ENCODE measurements around the gene CALM1.

The CALM1 gene

GRCh38 chr14:90375934-90376333 is 20.9 kb upstream of the CALM1 start:
- Mint-ChIP-seq H3K27ac (no peak overlapping the region), H3K36me3 (ENCODE audit: insufficient read depth) (no peaks in the 10 kb centered on the region), H3K9me3 (no peaks in the 10 kb centered on the region), H3K4me1 (ENCODE audit: low read depth in 2 of 2) (peaks cover 0 to 6% of the 10 kb centered on the region in 2 donors), H3K4me3 (no peak overlapping the region), H3K27me3 (no peaks in the 10 kb centered on the region)
- DNase-seq (no peak), ATAC-seq (replicated peaks) (no peak)

GRCh38 chr14:90378249-90378648 is 18.6 kb upstream of the CALM1 start:
- Mint-ChIP-seq H3K4me3 (no peak overlapping the region), H3K9me3 (no peaks in the 10 kb centered on the region), H3K27ac (no peak overlapping the region), H3K4me1 (ENCODE audit: low read depth in 2 of 2) (peaks cover 0 to 6% of the 10 kb centered on the region in 2 donors), H3K27me3 (no peaks in the 10 kb centered on the region), H3K36me3 (ENCODE audit: insufficient read depth) (no peaks in the 10 kb centered on the region)
- DNase-seq (no peak), ATAC-seq (replicated peaks) (no peak)

- H3K36me3 Mint-ChIP-seq (ENCODE audit: insufficient read depth) = no peaks in the 10 kb centered on the region
- no peaks in the 10 kb centered on the region for H3K27me3 Mint-ChIP-seq
- H3K4me1 Mint-ChIP-seq (ENCODE audit: low read depth in 2 of 2) = peaks cover 0 to 6% of the 10 kb centered on the region in 2 donors
- no peaks in the 10 kb centered on the region for H3K9me3 Mint-ChIP-seq
- DNase-seq (no peak), ATAC-seq (replicated peaks) (no peak)
- no peak overlapping the region for H3K4me3 Mint-ChIP-seq
- no peak overlapping the region for H3K27ac Mint-ChIP-seq
Observed at GRCh38 chr14:90379106-90379505, 17.7 kb upstream of the CALM1 start.

- Mint-ChIP-seq H3K9me3 (no peaks in the 10 kb centered on the region), H3K4me3 (no peak overlapping the region), H3K27ac (no peak overlapping the region), H3K36me3 (ENCODE audit: insufficient read depth) (no peaks in the 10 kb centered on the region), H3K4me1 (ENCODE audit: low read depth in 2 of 2) (peaks cover 0 to 6% of the 10 kb centered on the region in 2 donors), H3K27me3 (no peaks in the 10 kb centered on the region)
- ATAC-seq (replicated peaks) (no peak), DNase-seq (no peak)
Observed at GRCh38 chr14:90381011-90381786, 15.6 kb upstream of the CALM1 start.

- H3K4me1 Mint-ChIP-seq (ENCODE audit: low read depth in 2 of 2) = peaks cover 0 to 6% of the 10 kb centered on the region in 2 donors
- ATAC-seq (replicated peaks) = no peak
- DNase-seq = no peak
- H3K9me3 Mint-ChIP-seq = no peaks in the 10 kb centered on the region
- H3K27ac Mint-ChIP-seq = no peak overlapping the region
- H3K36me3 Mint-ChIP-seq (ENCODE audit: insufficient read depth) = no peaks in the 10 kb centered on the region
- H3K27me3 Mint-ChIP-seq = no peaks in the 10 kb centered on the region
- no peak overlapping the region for H3K4me3 Mint-ChIP-seq
Observed at GRCh38 chr14:90381999-90382451, 14.8 kb upstream of the CALM1 start.

GRCh38 chr14:90382491-90383125 is 14.2 kb upstream of the CALM1 start:
- peak; percentile 23 for ATAC-seq (replicated peaks)
- H3K36me3 Mint-ChIP-seq (ENCODE audit: insufficient read depth) = no peaks in the 10 kb centered on the region
- H3K27ac Mint-ChIP-seq = no peak overlapping the region
- H3K4me1 Mint-ChIP-seq (ENCODE audit: low read depth in 2 of 2) = peaks cover 0 to 6% of the 10 kb centered on the region in 2 donors
- no peak overlapping the region for H3K4me3 Mint-ChIP-seq
- peak; percentile 39 to 63 (median 47) for DNase-seq
- no peaks in the 10 kb centered on the region for H3K27me3 Mint-ChIP-seq
- no peaks in the 10 kb centered on the region for H3K9me3 Mint-ChIP-seq

- peak; percentile 95 to 96 (median 96) for DNase-seq
- Mint-ChIP-seq H3K27me3 (no peaks in the 10 kb centered on the region), H3K9me3 (no peaks in the 10 kb centered on the region), H3K4me1 (ENCODE audit: low read depth in 2 of 2) (peaks cover 0 to 6% of the 10 kb centered on the region in 2 donors), H3K36me3 (ENCODE audit: insufficient read depth) (no peaks in the 10 kb centered on the region), H3K27ac (no peak overlapping the region), H3K4me3 (no peak overlapping the region)
- ATAC-seq (replicated peaks) = peak; percentile 78
Observed at GRCh38 chr14:90383126-90383730, 13.6 kb upstream of the CALM1 start.

- DNase-seq (peak; percentile 59 to 67 (median 61)), ATAC-seq (replicated peaks) (peak; percentile 48)
- Mint-ChIP-seq H3K36me3 (ENCODE audit: insufficient read depth) (no peaks in the 10 kb centered on the region), H3K9me3 (no peaks in the 10 kb centered on the region), H3K4me3 (no peak overlapping the region), H3K27me3 (no peaks in the 10 kb centered on the region), H3K27ac (no peak overlapping the region), H3K4me1 (ENCODE audit: low read depth in 2 of 2) (peaks cover 0 to 6% of the 10 kb centered on the region in 2 donors)
Observed at GRCh38 chr14:90383731-90384542, 12.9 kb upstream of the CALM1 start.

GRCh38 chr14:90384543-90384911 is 12.3 kb upstream of the CALM1 start:
- Mint-ChIP-seq H3K27ac (no peak overlapping the region), H3K27me3 (no peaks in the 10 kb centered on the region), H3K4me3 (no peak overlapping the region), H3K36me3 (ENCODE audit: insufficient read depth) (no peaks in the 10 kb centered on the region), H3K4me1 (ENCODE audit: low read depth in 2 of 2) (peaks cover 0 to under 1% of the 10 kb centered on the region in 2 donors), H3K9me3 (no peaks in the 10 kb centered on the region)
- DNase-seq = no peak
- ATAC-seq (replicated peaks) = peak; percentile 47

GRCh38 chr14:90386321-90386720 is 10.5 kb upstream of the CALM1 start:
- DNase-seq = no peak
- no peaks in the 10 kb centered on the region for H3K4me1 Mint-ChIP-seq (ENCODE audit: low read depth in 2 of 2)
- H3K36me3 Mint-ChIP-seq (ENCODE audit: insufficient read depth) = no peaks in the 10 kb centered on the region
- H3K4me3 Mint-ChIP-seq = peak overlapping the region in 1 of 2 donors; percentile 47
- no peaks in the 10 kb centered on the region for H3K27me3 Mint-ChIP-seq
- no peaks in the 10 kb centered on the region for H3K9me3 Mint-ChIP-seq
- no peak for ATAC-seq (replicated peaks)
- H3K27ac Mint-ChIP-seq = peak overlapping the region in 1 of 2 donors; percentile 68

- Mint-ChIP-seq H3K4me3 (no peak overlapping the region), H3K4me1 (ENCODE audit: low read depth in 2 of 2) (no peaks in the 10 kb centered on the region), H3K9me3 (no peaks in the 10 kb centered on the region), H3K27ac (no peak overlapping the region), H3K27me3 (no peaks in the 10 kb centered on the region), H3K36me3 (ENCODE audit: insufficient read depth) (no peaks in the 10 kb centered on the region)
- DNase-seq = no peak
- no peak for ATAC-seq (replicated peaks)
Observed at GRCh38 chr14:90387206-90387760, 9.5 kb upstream of the CALM1 start.

- H3K4me3 Mint-ChIP-seq = no peak overlapping the region
- no peaks in the 10 kb centered on the region for H3K36me3 Mint-ChIP-seq (ENCODE audit: insufficient read depth)
- H3K4me1 Mint-ChIP-seq (ENCODE audit: low read depth in 2 of 2) = no peaks in the 10 kb centered on the region
- ATAC-seq (replicated peaks) (no peak), DNase-seq (no peak)
- H3K27me3 Mint-ChIP-seq = no peaks in the 10 kb centered on the region
- H3K9me3 Mint-ChIP-seq = no peaks in the 10 kb centered on the region
- no peak overlapping the region for H3K27ac Mint-ChIP-seq
Observed at GRCh38 chr14:90388437-90388836, 8.4 kb upstream of the CALM1 start.

- no peaks in the 10 kb centered on the region for H3K9me3 Mint-ChIP-seq
- DNase-seq (no peak), ATAC-seq (replicated peaks) (no peak)
- H3K36me3 Mint-ChIP-seq (ENCODE audit: insufficient read depth) = no peaks in the 10 kb centered on the region
- no peak overlapping the region for H3K4me3 Mint-ChIP-seq
- H3K27ac Mint-ChIP-seq = no peak overlapping the region
- H3K4me1 Mint-ChIP-seq (ENCODE audit: low read depth in 2 of 2) = no peaks in the 10 kb centered on the region
- H3K27me3 Mint-ChIP-seq = no peaks in the 10 kb centered on the region
Observed at GRCh38 chr14:90388982-90389381, 7.8 kb upstream of the CALM1 start.
